HepG2 (cell line): ENCODE data around the gene C22orf39. TPM values are rescaled to one million over a fixed set of nuclear protein-coding genes. Genes with fewer than 3 reads are reported as not detected.

Experiments used
- CCDC6 ChIP-seq: sonication (generic); formaldehyde crosslinking; IDR thresholded peaks from 2 replicates; pipeline ENCODE4 v1.8.1; 2022; ENCODE audit warnings: mild to moderate bottlenecking, missing genetic modification reagents, moderate library complexity
- CEBPB ChIP-seq: IDR thresholded peaks from 2 replicates; pipeline ENCODE4 v1.6.1; 2011; ENCODE audit warnings: low read depth, low read length, improper control_type of control experiment, borderline replicate concordance
- CERS6 ChIP-seq: sonication (generic); formaldehyde crosslinking; IDR thresholded peaks from 2 replicates; pipeline ENCODE4 v1.5.0; 2020; ENCODE audit warnings: missing genetic modification reagents
- DBP ChIP-seq: sonication (generic); formaldehyde crosslinking; IDR thresholded peaks from 2 replicates; pipeline ENCODE4 v1.4.0; 2020; ENCODE audit warnings: missing genetic modification reagents; ENCODE audit errors: not compliant biosample characterization
- DMTF1 ChIP-seq: sonication (generic); formaldehyde crosslinking; IDR thresholded peaks from 2 replicates; pipeline ENCODE4 v1.4.0; 2020; ENCODE audit warnings: mild to moderate bottlenecking, missing genetic modification reagents
- DNMT1 ChIP-seq: sonication (generic); formaldehyde crosslinking; IDR thresholded peaks from 2 replicates; pipeline ENCODE4 v1.5.1; 2020; ENCODE audit warnings: mild to moderate bottlenecking, missing genetic modification reagents
- ELF3 ChIP-seq: IDR thresholded peaks from 2 replicates; pipeline ENCODE4 v1.6.1; 2016; ENCODE audit warnings: missing genetic modification reagents, missing compliant biosample characterization
- FOXC1 ChIP-seq: sonication (generic); formaldehyde crosslinking; IDR thresholded peaks from 2 replicates; pipeline ENCODE4 v1.8.0; 2022; ENCODE audit warnings: mild to moderate bottlenecking, missing genetic modification reagents, borderline replicate concordance
- HOXA5 ChIP-seq: sonication (generic); formaldehyde crosslinking; IDR thresholded peaks from 2 replicates; pipeline ENCODE4 v1.4.0; 2020; ENCODE audit warnings: missing genetic modification reagents
- IKZF4 ChIP-seq: sonication (generic); formaldehyde crosslinking; IDR thresholded peaks from 2 replicates; pipeline ENCODE4 v1.5.1; 2020; ENCODE audit warnings: borderline replicate concordance, mild to moderate bottlenecking, low read depth, missing genetic modification reagents; ENCODE audit errors: not compliant biosample characterization
- KLF13 ChIP-seq: sonication (generic); formaldehyde crosslinking; IDR thresholded peaks from 2 replicates; pipeline ENCODE4 v1.4.0; 2020; ENCODE audit warnings: mild to moderate bottlenecking, missing genetic modification reagents
- NR2F6 ChIP-seq, 2 experiments: IDR thresholded peaks; 2 replicates each; pipeline ENCODE4 v1.6.1; 2016; ENCODE audit warnings: antibody characterized with exemption in 1 of 2, mild to moderate bottlenecking in 1 of 2
- RFXANK ChIP-seq: IDR thresholded peaks from 2 replicates; pipeline ENCODE4 v1.6.1; 2016
- SYNCRIP ChIP-seq: fragments of 200-400 bp; formaldehyde crosslinking; IDR thresholded peaks from 2 replicates; pipeline ENCODE4 v1.6.1; 2018; ENCODE audit warnings: mild to moderate bottlenecking, low read depth, low read length; ENCODE audit not compliant: insufficient read depth
- XBP1 ChIP-seq: sonication (generic); formaldehyde crosslinking; IDR thresholded peaks from 2 replicates; pipeline ENCODE4 v1.5.0; 2020; ENCODE audit warnings: missing genetic modification reagents
- ZBTB1 ChIP-seq: sonication (generic); formaldehyde crosslinking; IDR thresholded peaks from 2 replicates; pipeline ENCODE4 v1.4.0; 2020; ENCODE audit warnings: missing genetic modification reagents, borderline replicate concordance
- ZNF101 ChIP-seq: sonication (generic); formaldehyde crosslinking; IDR thresholded peaks from 2 replicates; pipeline ENCODE4 v1.4.0; 2020; ENCODE audit warnings: mild to moderate bottlenecking, low read depth, missing genetic modification reagents, borderline replicate concordance
- ZNF350 ChIP-seq: sonication (generic); formaldehyde crosslinking; IDR thresholded peaks from 2 replicates; pipeline ENCODE4 v1.4.0; 2020; ENCODE audit warnings: mild to moderate bottlenecking, low read depth, missing genetic modification reagents, borderline replicate concordance
- polyA plus RNA-seq, 8 experiments: library from polyadenylated mRNA; depleted of rRNA in 3 of 8; stranded (reverse) in 7 of 8; unstranded in 1 of 8; fragments of >200 nt; fragmentation: Illumina TruSeq in 4 of 8; extraction: Trizol in 4 of 8; gene quantifications; 2 replicates each; pipeline versions ENCODE4 v1.2.1 to v1.2.3, GENCODE V29; 2011 to 2016; ENCODE audit warnings: low read depth in 4 of 8, missing spikeins in 1 of 8, mixed read lengths in 1 of 8; ENCODE audit not compliant: insufficient read depth in 1 of 8
- total RNA-seq, 5 experiments: library from RNA; depleted of rRNA; stranded (reverse); fragments of >200 nt; fragmentation: Illumina TruSeq; extraction: Trizol; gene quantifications; 2 replicates each; pipeline ENCODE4 v1.2.3, GENCODE V29; 2016; ENCODE audit warnings: low read depth in 1 of 5

The C22orf39 gene
- total and polyA plus RNA-seq, 2 of the 13 experiments (the other 11 are each of a cell fraction or from before 2014, with no cell fraction given) = 23.4 to 26.4 TPM

GRCh38 chr22:19432133-19432851 is 15.2 kb downstream of the C22orf39 start, which contains the start of gene MRPL40 (continued):
- TF ChIP-seq CEBPB (no peak), SYNCRIP (no peak), ELF3 (CRISPR knock-in tag) (peak; percentile 82; the same call in 1 of the 2 replicates), CCDC6 (CRISPR knock-in tag) (peak; percentile 97), DNMT1 (CRISPR knock-in tag) (peak; percentile 47; the same call in 1 of the 2 replicates), IKZF4 (CRISPR knock-in tag) (no peak), FOXC1 (CRISPR knock-in tag) (peak; percentile 96), XBP1 (CRISPR knock-in tag) (no peak), ZNF350 (CRISPR knock-in tag) (peak; percentile 95), DMTF1 (CRISPR knock-in tag) (no peak), ZNF101 (CRISPR knock-in tag) (0 out of 2 replicates have a peak, but pooled peaks have one; percentile 7), KLF13 (CRISPR knock-in tag) (0 out of 2 replicates have a peak, but pooled peaks have one; percentile 29), NR2F6 (IDR thresholded peaks at IDR 0.05) (no peak), NR2F6 (CRISPR knock-in tag; IDR thresholded peaks at IDR 0.05) (peak; percentile 73), RFXANK (CRISPR knock-in tag) (0 out of 2 replicates have a peak, but pooled peaks have one; percentile 69), DBP (no peak), HOXA5 (peak; percentile 94), ZBTB1 (peak; percentile 77; the same call in 1 of the 2 replicates), CERS6 (CRISPR knock-in tag) (no peak)
